DMS79 (cell line): ENCODE results near the gene HSPB7.

Experiments used
- DNase-seq: peaks from one replicate; lab custom pipeline; 2025; lab: John Stamatoyannopoulos, UW

The HSPB7 gene

GRCh38 chr1:15975805-15976680 lies 41.8 kb downstream of the HSPB7 start, which contains the start of gene ZBTB17:
ZBTB17 (minus strand) TSS chr1:15976101; CDS start chr1:15948495, 27,606 bp downstream.
- DNase-seq, result peak; percentile 83

GRCh38 chr1:15975358-15975804 lies 42.5 kb downstream of the HSPB7 start:
- DNase-seq, result peak; percentile 4

GRCh38 chr1:15974855-15975254 lies 43.0 kb downstream of the HSPB7 start:
- DNase-seq, result no peak

- DNase-seq, result no peak
Observed at GRCh38 chr1:15973772-15974171, 44.1 kb downstream of the HSPB7 start.

- DNase-seq, result no peak
Observed at GRCh38 chr1:15972409-15972808, 45.4 kb downstream of the HSPB7 start.

GRCh38 chr1:15970911-15971310 lies 46.9 kb downstream of the HSPB7 start:
- no peak for DNase-seq

- no peak for DNase-seq
Observed at GRCh38 chr1:15969321-15969880, 48.4 kb downstream of the HSPB7 start.

- DNase-seq, result no peak
Observed at GRCh38 chr1:15968172-15968571, 49.7 kb downstream of the HSPB7 start.

- DNase-seq, result no peak
Observed at GRCh38 chr1:15966956-15967344, 50.9 kb downstream of the HSPB7 start.

GRCh38 chr1:15966081-15966955 lies 51.5 kb downstream of the HSPB7 start:
- no peak for DNase-seq

GRCh38 chr1:15965228-15965767 lies 52.5 kb downstream of the HSPB7 start:
- DNase-seq, result no peak
